Hematopoietic multipotent progenitor cell treated with erythropoietin and hydrocortisone succinate and interleukin-3 and kit ligand, for 17 days (in vitro differentiated cells): ENCODE data around the gene TP53RK.
"Not testable (repeated sequence)": the region's sequence is repeated elsewhere in the genome, so short reads cannot be mapped to it uniquely, and the experiment has no call there.

Experiments
- DNase-seq: peaks from one replicate; pipeline ENCODE4 v3.0.0-alpha.2; 2015; ENCODE audit warnings: low spot score

The TP53RK gene

DNA sequence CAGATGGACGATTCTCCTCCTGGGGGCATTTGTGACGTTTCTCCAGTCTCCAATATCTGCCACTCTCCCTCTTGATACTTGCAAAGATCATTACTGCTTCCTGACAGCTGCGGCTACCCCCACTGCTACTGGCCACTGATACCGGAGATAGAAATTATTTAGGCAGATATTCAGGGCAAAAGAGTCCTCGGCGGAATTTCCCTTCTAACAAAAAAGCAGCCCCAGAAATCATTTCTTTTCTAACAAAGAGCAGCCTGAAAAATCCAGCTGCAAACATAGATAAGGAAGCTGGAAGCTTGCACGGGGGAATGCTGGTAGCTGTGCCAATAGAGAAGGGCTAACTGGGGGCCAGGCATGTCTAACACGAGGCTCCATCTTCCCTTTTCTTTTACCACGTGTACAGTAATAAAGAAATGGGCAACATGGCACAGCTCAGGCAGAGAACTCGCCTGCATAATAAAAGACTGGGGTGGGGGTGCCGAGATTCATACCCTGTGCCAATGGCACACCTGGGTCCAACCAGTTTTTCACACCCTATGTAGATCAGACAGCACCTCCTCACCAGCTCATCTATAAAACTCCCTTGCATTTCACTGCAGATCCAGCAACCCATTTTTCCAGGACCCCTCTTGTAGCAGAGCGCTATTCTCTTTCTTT lies 6.1 kb downstream of the TP53RK start:
- no peak for DNase-seq

GRCh38 chr20:46682063-46682821 lies 7.0 kb downstream of the TP53RK start:
- no peak for DNase-seq

DNA sequence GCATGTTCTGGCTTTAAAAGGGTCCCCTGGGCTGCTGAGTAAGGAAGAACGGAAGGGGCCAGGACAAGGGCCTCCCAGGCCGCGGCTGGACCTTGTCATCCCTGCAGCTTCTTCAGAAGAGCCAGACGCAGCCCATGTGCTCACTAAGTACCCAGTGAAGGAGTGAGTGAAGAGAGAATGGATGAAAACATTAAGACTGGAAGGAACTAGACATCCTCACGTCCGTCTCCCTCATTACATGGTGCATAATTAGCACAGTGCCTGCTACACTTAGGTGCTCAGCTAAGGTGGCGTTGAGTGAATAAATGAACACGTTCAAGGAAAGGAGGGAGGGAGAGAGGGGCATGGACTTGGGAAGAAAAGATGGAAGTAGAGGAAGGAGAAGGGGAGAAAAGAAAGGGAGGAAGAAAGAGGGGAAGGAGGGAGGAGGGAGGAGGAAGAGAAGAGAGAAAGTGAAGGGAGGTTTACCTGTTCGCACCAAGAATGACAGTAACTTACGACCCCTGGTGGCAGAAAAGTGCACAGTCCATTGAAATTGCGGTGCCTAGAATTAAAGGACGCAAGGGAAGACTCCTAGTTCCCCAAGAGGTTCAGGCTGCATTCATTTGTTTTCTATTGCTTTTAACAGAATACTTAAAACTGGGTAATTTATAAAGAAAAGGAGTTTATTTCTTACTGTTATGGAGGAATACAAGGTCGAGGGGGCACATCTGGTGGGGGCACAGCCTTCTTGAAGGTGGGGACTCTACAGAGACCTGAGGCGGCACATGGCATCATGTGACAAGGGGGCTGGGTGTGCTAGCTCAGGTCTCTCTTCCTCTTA lies 8.0 kb downstream of the TP53RK start:
- peak; percentile 63 for DNase-seq

DNA sequence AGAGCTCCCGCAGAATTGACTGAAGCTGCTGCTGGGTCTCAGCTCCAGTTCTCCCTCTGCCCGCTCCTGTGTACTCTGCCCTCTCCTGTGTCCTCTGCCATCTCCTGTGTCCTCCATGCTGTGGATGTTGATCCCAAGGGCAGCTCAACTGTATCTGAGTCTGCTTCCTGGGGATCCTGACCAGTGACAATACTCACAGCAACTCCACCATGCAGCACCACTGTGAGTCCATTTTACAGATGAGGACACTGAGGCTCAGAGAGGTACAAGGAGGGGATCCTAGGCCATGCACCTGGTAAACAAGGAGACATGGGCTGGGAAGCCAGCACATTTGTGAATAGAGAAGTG lies 8.6 kb downstream of the TP53RK start:
- no peak for DNase-seq

GRCh38 chr20:46678516-46678915 lies 10.7 kb downstream of the TP53RK start:
- no peak for DNase-seq

GRCh38 chr20:46677608-46678007 lies 11.6 kb downstream of the TP53RK start:
- no peak for DNase-seq

DNA sequence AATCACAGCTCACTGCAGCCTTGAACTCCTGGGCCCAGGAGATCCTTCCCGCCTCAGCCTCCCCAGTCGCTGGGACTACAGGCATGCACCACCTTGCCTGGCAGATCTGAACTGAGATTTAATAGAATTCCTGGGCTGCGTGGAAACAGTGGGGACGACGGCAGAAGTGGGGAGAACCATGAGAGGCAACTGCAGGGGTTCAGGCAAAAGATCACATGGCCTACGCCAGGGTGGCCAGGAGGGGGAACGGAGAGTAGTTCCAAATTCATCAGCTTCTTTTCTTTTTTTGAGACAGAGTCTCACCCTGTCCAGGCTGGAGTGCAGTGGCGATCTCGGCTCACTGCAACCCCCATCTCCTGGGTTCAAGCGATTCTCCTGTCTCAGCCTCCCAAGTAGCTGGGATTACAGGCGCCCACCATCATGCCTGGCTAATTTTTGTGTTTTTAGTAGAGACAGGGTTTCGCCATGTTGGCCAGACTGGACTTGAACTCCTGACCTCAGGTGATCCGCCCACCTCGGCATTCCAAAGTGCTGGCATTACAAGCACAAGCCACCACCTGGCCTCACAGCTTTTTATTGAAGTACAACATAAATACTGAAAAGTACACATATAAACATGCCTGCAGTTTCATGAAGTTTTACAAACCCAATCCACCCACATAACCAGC lies 12.5 kb downstream of the TP53RK start:
- DNase-seq, result not testable (repeated sequence)

DNA sequence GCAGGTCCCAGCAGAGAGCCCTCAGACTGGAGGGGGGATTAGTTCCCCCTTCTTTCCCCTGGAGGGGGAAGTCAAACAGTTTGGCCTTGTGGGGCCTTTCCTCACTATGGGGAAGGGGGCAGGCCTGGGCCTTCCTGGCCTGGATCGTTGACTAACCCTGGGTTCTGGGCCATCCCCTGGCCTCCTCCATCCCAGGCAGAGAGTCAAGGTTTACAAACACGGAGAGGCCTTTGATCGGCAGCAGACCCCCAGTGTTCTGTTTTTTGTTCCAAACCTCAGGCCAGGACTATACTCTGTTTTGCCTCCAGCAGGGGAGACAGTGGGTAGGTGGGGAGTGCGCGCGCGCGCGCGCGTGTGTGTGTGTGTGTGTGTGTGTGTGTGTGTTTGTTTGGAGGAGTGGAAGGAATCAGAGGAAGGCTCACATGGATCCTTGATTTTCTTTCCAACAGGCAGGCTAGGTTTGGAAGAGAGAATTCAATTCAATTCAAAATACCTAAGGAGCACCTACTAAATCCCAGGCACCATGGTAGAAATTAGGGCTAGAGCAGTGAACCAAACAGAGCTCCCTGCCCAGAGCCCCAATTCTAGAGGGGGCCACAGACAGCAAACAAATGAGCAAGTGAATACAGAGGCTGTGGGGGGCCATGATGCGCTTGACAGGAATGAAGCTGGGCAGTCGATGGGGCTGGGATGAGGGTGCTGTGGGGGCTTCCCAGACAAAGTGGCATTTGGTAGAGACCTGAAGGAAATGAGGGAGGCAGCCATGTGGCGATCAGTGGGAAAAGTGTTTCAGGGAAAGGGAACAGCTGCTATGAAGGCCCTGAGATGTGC lies 14.8 kb downstream of the TP53RK start:
- DNase-seq, result no peak

DNA sequence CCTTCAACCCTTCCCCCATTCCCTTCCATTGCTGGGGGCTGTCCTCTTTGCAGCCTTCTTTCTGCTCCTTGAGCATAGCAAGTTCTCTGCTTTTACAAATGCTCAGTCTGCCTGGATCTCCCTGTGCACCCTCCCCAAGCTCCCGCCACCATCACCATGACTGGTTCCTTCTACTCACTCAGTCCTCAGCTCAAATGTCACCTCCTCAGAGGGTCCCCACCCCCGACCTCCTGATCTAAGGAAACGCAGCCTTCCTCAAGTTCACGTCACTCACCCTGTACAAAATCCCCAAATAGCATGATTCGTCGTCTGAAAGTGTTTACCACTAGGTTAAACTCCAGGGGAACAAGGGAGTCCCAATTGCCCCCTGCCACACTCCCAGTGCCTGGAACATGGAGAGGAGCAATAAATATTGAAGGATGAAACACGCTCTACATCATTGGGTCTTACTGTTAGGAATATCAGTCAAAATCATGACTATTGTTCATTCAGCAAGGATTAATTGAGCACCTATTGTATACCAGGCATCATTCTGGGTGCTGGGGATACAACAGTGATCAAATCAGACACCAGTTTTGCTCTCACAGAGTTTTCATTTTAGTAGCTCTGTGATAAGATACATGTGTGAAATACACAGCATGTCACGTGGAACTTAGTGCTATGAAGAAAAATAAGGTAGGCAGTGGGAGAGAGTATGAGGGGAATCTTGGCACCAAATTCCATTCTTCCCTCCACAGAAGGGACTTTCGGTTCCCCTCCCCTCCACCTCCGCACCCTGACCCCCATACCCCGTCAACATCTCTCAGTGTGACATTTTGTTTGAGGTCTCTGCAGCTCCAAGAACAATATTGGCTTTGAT lies 15.6 kb downstream of the TP53RK start:
- DNase-seq, result no peak

DNA sequence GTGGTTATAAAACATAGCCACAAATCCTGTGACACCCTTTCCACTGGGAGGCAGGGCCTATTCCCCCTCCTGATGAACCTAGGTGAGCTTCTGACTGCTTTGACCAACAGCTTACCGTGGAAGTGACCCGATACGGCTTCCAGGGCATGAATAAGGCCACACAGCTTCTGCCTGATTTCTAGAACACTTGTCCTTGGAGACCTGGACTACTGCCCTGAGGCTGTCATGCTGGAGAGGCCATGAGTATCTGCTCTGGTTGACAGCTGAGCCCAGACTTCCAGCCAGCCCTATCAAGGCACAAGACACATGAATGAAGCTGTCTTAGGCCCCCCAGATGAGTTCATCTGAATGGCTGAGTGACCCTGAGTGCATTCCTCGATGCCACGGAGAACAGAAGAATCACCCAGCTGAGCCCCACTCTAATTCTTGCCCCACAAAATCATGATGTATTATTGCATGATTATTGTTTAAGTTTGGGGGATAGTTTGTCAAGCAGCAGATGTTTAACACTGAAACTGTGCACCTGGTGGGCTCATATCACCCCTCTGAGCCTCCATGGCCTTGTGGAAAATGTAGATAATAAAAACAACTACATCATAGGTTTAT lies 16.6 kb downstream of the TP53RK start:
- DNase-seq, result no peak

DNA sequence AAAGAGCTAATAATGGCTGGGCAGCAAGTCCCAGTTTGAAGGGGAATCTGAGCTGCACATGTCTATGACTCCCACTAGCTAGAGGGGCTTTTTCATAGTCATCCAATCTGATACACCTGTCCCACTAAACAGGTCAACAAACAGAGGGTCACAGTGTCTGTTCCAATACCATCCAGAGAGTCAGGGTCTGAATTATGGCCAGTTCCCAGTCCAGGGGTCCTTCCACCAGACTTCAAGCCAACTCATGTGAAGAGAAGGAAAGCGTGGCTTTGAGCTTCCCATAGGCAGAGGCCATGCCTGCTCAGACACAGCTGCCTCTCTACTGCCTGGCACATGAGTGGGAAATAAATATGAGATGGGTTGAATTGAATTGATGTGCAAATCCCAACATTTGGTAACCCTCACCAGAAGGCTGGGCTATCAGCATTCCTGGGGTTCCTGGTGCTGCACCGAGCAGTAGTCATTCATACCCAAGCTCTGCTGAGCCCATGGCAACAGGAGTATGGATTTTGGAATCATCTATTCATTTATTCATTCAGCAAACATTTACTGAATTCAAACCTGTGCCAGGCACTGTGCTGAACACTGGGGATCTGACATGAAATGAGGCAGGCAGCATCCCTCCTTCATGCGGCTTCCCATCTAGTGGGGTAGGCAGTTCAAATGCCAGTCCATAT lies 17.2 kb downstream of the TP53RK start:
- DNase-seq, result no peak

- DNase-seq, result no peak
Measured at GRCh38 chr20:46670585-46671584, 18.4 kb downstream of the TP53RK start.

DNA sequence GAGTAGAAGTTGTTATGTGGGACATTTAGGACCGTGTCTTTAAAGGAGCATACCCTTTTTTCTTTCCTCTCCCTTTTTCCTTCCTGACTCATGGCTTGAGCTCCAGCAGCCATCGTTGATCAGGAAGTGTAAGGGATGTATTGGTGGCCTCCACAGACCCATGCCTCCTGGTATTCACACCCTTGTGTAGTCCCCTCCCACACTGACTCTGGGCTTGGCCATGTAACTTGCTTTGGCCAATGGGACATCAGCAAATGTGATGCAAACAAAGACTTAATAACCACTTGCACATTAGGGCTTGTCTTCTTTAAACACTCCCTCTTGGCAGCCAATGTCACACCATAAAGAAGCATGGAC lies 19.0 kb downstream of the TP53RK start:
- DNase-seq, result no peak

- DNase-seq, result no peak
Measured at GRCh38 chr20:46666818-46667515, 22.3 kb downstream of the TP53RK start.

- DNase-seq, result no peak
Measured at GRCh38 chr20:46666306-46666705, 22.9 kb downstream of the TP53RK start.

DNA sequence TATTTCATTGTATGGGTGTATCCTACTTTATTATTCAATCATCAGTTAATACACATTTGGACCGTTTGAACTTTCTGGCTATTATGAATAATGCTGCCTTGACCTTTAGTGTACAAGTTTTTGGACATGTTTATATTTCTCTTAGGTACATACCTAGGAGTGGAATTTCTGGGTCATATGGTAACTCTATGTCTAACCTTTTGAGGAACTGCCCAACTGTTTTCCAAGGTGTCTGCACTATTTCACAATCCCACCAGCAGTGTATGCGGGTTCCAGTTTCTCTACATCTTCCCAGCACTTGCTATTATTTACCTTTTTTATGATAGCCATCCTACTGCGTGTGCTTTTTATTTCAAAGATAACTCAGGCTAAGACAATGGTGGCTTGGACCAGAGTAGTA lies 23.6 kb downstream of the TP53RK start:
- no peak for DNase-seq

- no peak for DNase-seq
Measured at GRCh38 chr20:46663531-46663930, 25.7 kb downstream of the TP53RK start.

GRCh38 chr20:46661659-46662058 lies 27.6 kb downstream of the TP53RK start:
- DNase-seq, result no peak
